C4-2B (cell line): ENCODE measurements around the gene ZNF57.

Source experiments
- CTCF ChIP-seq: fragments of 450-650 bp; conservative IDR thresholded peaks from 2 replicates; pipeline ENCODE4 v1.5.1; 2017; ENCODE audit warnings: mild to moderate bottlenecking
- ZFX ChIP-seq: fragments of 450-650 bp; IDR thresholded peaks from 2 replicates; pipeline ENCODE4 v1.6.1; 2017

DNA sequence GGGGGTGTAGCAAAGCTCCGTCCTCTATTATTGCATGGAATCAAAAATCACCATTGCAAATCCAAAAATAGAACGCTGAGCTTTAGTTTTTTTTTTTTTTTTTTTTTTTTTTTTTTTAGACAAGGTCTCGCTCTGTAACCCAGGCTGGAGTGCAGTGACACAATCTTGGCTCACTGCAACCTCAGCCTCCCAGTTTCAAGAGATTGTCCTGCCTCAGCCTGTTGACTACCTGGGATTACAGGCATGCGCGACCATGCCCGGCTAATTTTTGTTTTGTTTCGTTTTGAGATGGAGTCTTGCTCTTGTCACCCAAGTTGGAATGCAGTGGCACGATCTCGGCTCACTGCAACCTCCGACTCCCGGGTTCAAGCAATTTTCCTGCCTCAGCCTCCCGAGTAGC, 59.4 kb downstream of the ZNF57 start:
- TF ChIP-seq CTCF, result no peak
- TF ChIP-seq ZFX, result no peak
